Tibial nerve (tissue), 4 donors: ENCODE data around the gene PRLHR.

ENCODE experiments used
- CTCF ChIP-seq, 5 experiments: fragments of 200-600 bp in 3 of 5; fragments of 450-650 bp in 2 of 5; sonication (generic) in 3 of 5; IDR thresholded peaks; one replicate each; pipeline ENCODE4 v1.5.1; 2016 to 2019; ENCODE audit warnings: antibody characterized with exemption in 5 of 5, mild to moderate bottlenecking in 3 of 5, moderate library complexity in 2 of 5
- EP300 ChIP-seq, 2 donors: sonication (generic); formaldehyde crosslinking; IDR thresholded peaks; one replicate each; pipeline ENCODE4 v1.6.1; 2017; ENCODE audit warnings: antibody characterized with exemption in 2 of 2, mild to moderate bottlenecking in 1 of 2
- POLR2A ChIP-seq, 2 donors: fragments of 450-650 bp; IDR thresholded peaks; one replicate each; pipeline ENCODE4 v1.6.1; 2017; ENCODE audit warnings: antibody characterized with exemption in 2 of 2, mild to moderate bottlenecking in 2 of 2, moderate library complexity in 2 of 2

GRCh38 chr10:118582511-118582910, 12.9 kb downstream of the PRLHR start:
- TF ChIP-seq CTCF (IDR thresholded peaks at IDR 0.05) (no peak), POLR2A (IDR thresholded peaks at IDR 0.05) (no peak), EP300 (IDR thresholded peaks at IDR 0.05) (no peak)
